Fibroblast of lung (primary cell): ENCODE data around the gene POLR2F. TPM values are rescaled to one million over a fixed set of nuclear protein-coding genes. Genes with fewer than 3 reads are reported as not detected.

ENCODE experiments used
- DNase-seq, 2 donors: peaks; one replicate each; pipeline versions ENCODE4 v3.0.0 to v3.0.0-alpha.2; 2010; ENCODE audit warnings: low read depth in 2 of 2
- H2AFZ ChIP-seq: 2 replicates; pipeline ENCODE4 v1.5.1; 2012; ENCODE audit warnings: low read length, control low read depth, inconsistent platforms
- H3K27ac ChIP-seq: 2 replicates; pipeline ENCODE4 v1.5.1; 2011; ENCODE audit warnings: low read length, control low read depth; ENCODE audit not compliant: insufficient read depth
- H3K27me3 ChIP-seq: 2 replicates; pipeline ENCODE4 v1.5.1; 2011; ENCODE audit warnings: mild to moderate bottlenecking, low read length; ENCODE audit not compliant: control insufficient read depth, insufficient read depth
- H3K36me3 ChIP-seq: 2 replicates; pipeline ENCODE4 v1.5.1; 2011; ENCODE audit warnings: low read length; ENCODE audit not compliant: control insufficient read depth, insufficient read depth
- H3K4me1 ChIP-seq: 2 replicates; pipeline ENCODE4 v1.5.1; 2011; ENCODE audit warnings: low read length; ENCODE audit not compliant: control insufficient read depth, insufficient read depth; ENCODE audit errors: extremely low read depth
- H3K4me2 ChIP-seq: 2 replicates; pipeline ENCODE4 v1.5.1; 2011; ENCODE audit warnings: low read length, control low read depth; ENCODE audit not compliant: insufficient read depth; ENCODE audit errors: extremely low read depth
- H3K4me3 ChIP-seq, 4 experiments: fragments of 200-600 bp in 1 of 4; sonication (generic) in 1 of 4; replicated peaks in 1 of 4; 2 replicates each; pipeline ENCODE4 v1.5.1; 2011 to 2016; ENCODE audit warnings: low read length in 4 of 4, low read depth in 3 of 4, mild to moderate bottlenecking in 3 of 4, control low read depth in 2 of 4, inconsistent platforms in 1 of 4, mixed read lengths in 1 of 4; ENCODE audit not compliant: insufficient read depth in 1 of 4; ENCODE audit errors: control extremely low read depth in 1 of 4
- H3K79me2 ChIP-seq: 2 replicates; pipeline ENCODE4 v1.5.1; 2012; ENCODE audit warnings: mild to moderate bottlenecking, low read length, inconsistent platforms; ENCODE audit not compliant: control insufficient read depth, insufficient read depth
- H3K9ac ChIP-seq: 2 replicates; pipeline ENCODE4 v1.5.1; 2011; ENCODE audit warnings: mild to moderate bottlenecking, low read length, control low read depth; ENCODE audit not compliant: insufficient read depth
- H3K9me3 ChIP-seq: 2 replicates; pipeline ENCODE4 v1.5.1; 2012; ENCODE audit warnings: low read depth, low read length; ENCODE audit not compliant: control insufficient read depth, insufficient read depth
- H4K20me1 ChIP-seq: 2 replicates; pipeline ENCODE4 v1.5.1; 2011; ENCODE audit warnings: low read length; ENCODE audit not compliant: control insufficient read depth, insufficient read depth; ENCODE audit errors: extremely low read depth
- EZH2 ChIP-seq: IDR thresholded peaks from 2 replicates; pipeline ENCODE4 v1.5.1; 2012; ENCODE audit warnings: low read length, control low read depth, mild to moderate bottlenecking; ENCODE audit errors: missing control alignments
- polyA plus RNA-seq, 2 donors: library from polyadenylated mRNA; depleted of rRNA in 1 of 2; stranded (reverse) in 1 of 2; unstranded in 1 of 2; fragments of >200 nt; gene quantifications; 2 replicates each; pipeline ENCODE4 v1.2.1, GENCODE V29; 2011 to 2012; ENCODE audit warnings: missing spikeins in 1 of 2
- total RNA-seq: library from RNA; depleted of rRNA; stranded (reverse); fragments of >200 nt; gene quantifications from 2 replicates; pipeline ENCODE4 v1.2.1, GENCODE V29; 2014
- TF ChIP-seq, protein P1 (sequence below), 2 donors: IDR thresholded peaks in 1 of 2; conservative IDR thresholded peaks in 1 of 2; 1 replicate in 1 of 2; 2 replicates in 1 of 2; pipeline ENCODE4 v1.5.1; 2011 to 2012; ENCODE audit warnings: low read length in 2 of 2, control low read depth in 1 of 2, inconsistent platforms in 1 of 2, low read depth in 1 of 2, mild to moderate bottlenecking in 1 of 2

POLR2F gene
- total and polyA plus RNA-seq, 2 donors (not counting 1 experiment from before 2014, with no cell fraction given) = 31.9 to 82.0 TPM

DNA sequence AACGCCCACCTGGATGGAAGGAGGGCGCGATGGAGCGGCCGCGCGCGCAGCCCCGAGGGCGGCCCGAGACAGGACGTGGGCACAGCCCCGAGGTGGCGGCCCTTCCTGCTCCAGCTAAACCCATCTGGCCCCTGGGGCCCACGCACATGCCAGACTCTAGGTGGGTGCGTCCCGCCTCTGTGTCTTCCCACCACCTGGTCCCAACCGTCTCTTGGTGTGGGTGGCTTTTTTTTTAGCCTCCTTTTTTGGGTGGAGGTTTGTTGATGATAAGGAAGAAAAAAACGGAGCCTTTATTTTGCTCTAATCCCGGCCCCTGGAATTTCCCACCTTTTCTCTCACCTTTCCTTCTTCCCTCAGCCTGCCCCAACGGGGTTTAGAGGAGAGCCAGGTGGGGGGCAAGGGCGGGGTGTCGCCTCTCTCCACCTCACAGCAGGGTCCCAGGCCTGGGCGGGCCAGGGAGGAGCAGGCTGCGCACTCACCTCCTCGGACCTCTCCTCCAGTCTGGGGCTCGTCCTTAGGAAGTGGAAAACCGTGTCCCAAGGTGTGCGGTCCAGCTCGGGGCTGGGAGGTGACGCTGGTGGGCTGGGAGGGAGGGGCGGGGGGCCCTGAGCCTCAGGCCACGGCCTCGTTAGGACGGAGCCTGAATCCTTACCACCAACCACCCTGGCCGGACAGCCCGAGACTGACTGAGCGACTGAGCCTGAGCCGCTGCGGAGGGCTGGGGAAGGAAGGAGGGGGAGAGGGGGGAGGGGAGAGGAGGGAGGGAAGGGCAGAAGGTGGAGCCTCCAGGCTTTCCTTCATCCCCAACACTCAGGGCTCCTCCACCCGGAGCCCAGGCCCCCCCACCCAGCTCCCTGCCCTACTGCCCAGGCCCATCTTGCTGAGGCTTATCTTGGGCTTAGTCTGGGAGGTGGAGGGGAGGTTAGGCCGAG is 30.6 kb downstream of the POLR2F start, which contains the start of gene SOX10:
TSS of gene SOX10 (minus strand) at position 696 of the 932 bp plus-strand sequence. CDS start 771 bp downstream, outside the sequence.
- no peak for DNase-seq
- Histone ChIP-seq H3K4me2 (no peak within 1 kb of the TSS), H3K9ac (no peak within 1 kb of the TSS), H3K27me3 (no peaks in the 10 kb centered on the region), H3K4me1 (no peaks in the 10 kb centered on the region), H4K20me1 (no peaks in the 10 kb centered on the region), H3K9me3 (no peaks in the 10 kb centered on the region), H3K4me3 (no peak within 1 kb of the TSS), H3K36me3 (no peaks in the 10 kb centered on the region), H3K79me2 (no peaks in the 10 kb centered on the region), H3K27ac (no peak within 1 kb of the TSS), H2AFZ (no peak within 1 kb of the TSS)
- TF ChIP-seq, protein P1, sequence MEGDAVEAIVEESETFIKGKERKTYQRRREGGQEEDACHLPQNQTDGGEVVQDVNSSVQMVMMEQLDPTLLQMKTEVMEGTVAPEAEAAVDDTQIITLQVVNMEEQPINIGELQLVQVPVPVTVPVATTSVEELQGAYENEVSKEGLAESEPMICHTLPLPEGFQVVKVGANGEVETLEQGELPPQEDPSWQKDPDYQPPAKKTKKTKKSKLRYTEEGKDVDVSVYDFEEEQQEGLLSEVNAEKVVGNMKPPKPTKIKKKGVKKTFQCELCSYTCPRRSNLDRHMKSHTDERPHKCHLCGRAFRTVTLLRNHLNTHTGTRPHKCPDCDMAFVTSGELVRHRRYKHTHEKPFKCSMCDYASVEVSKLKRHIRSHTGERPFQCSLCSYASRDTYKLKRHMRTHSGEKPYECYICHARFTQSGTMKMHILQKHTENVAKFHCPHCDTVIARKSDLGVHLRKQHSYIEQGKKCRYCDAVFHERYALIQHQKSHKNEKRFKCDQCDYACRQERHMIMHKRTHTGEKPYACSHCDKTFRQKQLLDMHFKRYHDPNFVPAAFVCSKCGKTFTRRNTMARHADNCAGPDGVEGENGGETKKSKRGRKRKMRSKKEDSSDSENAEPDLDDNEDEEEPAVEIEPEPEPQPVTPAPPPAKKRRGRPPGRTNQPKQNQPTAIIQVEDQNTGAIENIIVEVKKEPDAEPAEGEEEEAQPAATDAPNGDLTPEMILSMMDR (conservative IDR thresholded peaks at IDR 0.05 in 1 of 2, IDR thresholded peaks at IDR 0.05 in 1 of 2; ENCODE audit: low read depth in 1 of 2, low read length in 2 of 2) = no peak
- TF ChIP-seq EZH2 = no peak

DNA sequence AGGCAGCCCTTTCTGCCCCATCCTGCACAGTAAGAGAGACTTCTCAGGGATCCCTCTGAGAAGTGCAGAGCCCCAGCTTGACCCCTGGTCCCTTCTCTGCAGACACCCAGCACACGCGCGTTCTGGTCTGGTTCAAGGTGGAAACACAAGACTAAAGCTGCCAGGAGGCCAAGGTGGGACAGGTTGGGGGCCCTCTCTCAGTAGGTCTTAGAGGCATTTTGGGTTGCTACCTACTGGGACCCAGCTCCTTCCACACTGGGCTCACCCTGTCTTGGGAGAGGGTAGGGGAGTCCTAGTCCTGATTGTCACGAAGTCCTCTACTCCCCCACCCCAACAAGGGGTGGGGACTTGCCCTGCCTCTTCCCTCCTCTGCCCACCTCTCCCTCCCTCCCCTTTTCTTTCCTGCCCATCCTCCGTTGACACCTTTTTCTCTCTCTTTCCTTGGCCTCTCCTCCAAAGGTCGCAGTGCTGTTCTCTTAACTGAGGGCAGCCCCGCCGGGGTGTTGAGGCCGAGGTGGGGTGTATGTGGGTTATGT is 31.6 kb downstream of the POLR2F start:
- H2AFZ ChIP-seq = no peak overlapping the region
- no peak overlapping the region for H3K4me3 ChIP-seq
- no peak overlapping the region for H3K9ac ChIP-seq
- no peaks in the 10 kb centered on the region for H3K9me3 ChIP-seq
- no peak for DNase-seq
- H3K4me2 ChIP-seq = no peak overlapping the region
- no peaks in the 10 kb centered on the region for H3K27me3 ChIP-seq
- H4K20me1 ChIP-seq = no peaks in the 10 kb centered on the region
- no peaks in the 10 kb centered on the region for H3K4me1 ChIP-seq
- no peak for TF ChIP-seq EZH2
- TF ChIP-seq, protein P1 (conservative IDR thresholded peaks at IDR 0.05 in 1 of 2, IDR thresholded peaks at IDR 0.05 in 1 of 2; ENCODE audit: low read depth in 1 of 2, low read length in 2 of 2) = no peak
- H3K36me3 ChIP-seq = no peaks in the 10 kb centered on the region
- H3K27ac ChIP-seq = no peak overlapping the region
- H3K79me2 ChIP-seq = no peaks in the 10 kb centered on the region

DNA sequence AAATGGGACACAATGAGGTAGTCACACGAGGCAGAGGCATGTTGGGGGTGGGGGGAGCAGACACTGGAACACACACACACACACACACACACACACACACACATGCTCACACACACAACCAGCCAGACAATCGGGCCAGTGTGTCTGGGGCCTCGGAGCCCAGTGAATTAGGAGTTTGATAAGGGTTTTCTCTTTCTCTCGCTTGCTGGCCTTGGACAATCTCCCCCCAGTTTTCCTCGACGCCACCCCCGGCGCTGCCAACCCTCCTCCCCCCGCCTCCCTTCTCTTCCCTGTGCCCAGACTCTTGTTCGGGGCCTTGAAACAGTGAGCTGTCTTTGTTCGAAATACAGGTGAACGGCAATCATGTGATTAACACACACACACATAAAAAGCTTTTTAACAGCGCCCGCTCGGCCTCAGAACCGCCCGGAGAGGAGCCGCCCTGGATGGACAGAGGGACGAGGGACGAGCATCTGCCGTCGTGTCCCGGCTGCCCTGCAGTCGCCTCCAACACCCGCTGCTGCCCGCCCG is 32.3 kb downstream of the POLR2F start:
- no peak for DNase-seq
- Histone ChIP-seq H4K20me1 (no peaks in the 10 kb centered on the region), H3K4me2 (no peak overlapping the region), H3K27ac (no peak overlapping the region), H2AFZ (no peak overlapping the region), H3K36me3 (no peaks in the 10 kb centered on the region), H3K9me3 (no peaks in the 10 kb centered on the region), H3K4me1 (no peaks in the 10 kb centered on the region), H3K79me2 (no peaks in the 10 kb centered on the region), H3K4me3 (no peak overlapping the region), H3K9ac (no peak overlapping the region), H3K27me3 (no peaks in the 10 kb centered on the region)
- TF ChIP-seq, protein P1 (conservative IDR thresholded peaks at IDR 0.05 in 1 of 2, IDR thresholded peaks at IDR 0.05 in 1 of 2; ENCODE audit: low read depth in 1 of 2, low read length in 2 of 2) = no peak
- no peak for TF ChIP-seq EZH2
